Transverse colon (tissue), 4 donors: ENCODE measurements around the gene SIDT2. TPM values are rescaled to one million over a fixed set of nuclear protein-coding genes. Genes with fewer than 3 reads are reported as not detected.

Source experiments
- DNase-seq: peaks from one replicate; pipeline ENCODE4 v3.0.0-alpha.2; 2019
- H3K27ac ChIP-seq, 4 donors: fragments of 200-600 bp; sonication (generic); 2 replicates each; pipeline ENCODE4 v1.5.1; 2016 to 2018; ENCODE audit warnings: inconsistent platforms in 4 of 4
- H3K27me3 ChIP-seq: fragments of 200-600 bp; sonication (generic); 2 replicates; pipeline ENCODE4 v1.5.1; 2017; ENCODE audit warnings: inconsistent platforms
- H3K36me3 ChIP-seq, 4 donors: fragments of 200-600 bp; sonication (generic); 2 replicates each; pipeline ENCODE4 v1.5.1; 2017 to 2019; ENCODE audit warnings: inconsistent platforms in 4 of 4
- H3K4me1 ChIP-seq, 4 donors: fragments of 200-600 bp; sonication (generic); 2 replicates each; pipeline ENCODE4 v1.5.1; 2017 to 2020; ENCODE audit warnings: inconsistent platforms in 4 of 4
- H3K4me3 ChIP-seq, 4 donors: fragments of 200-600 bp; sonication (generic); 1 replicate in 1 of 4; 2 replicates in 3 of 4; pipeline versions ENCODE4 v1.5.1 to v1.6.1; 2017 to 2019; ENCODE audit warnings: inconsistent platforms in 4 of 4
- H3K9me3 ChIP-seq, 2 donors: fragments of 200-600 bp; sonication (generic); 2 replicates each; pipeline ENCODE4 v1.5.1; 2017 to 2019; ENCODE audit warnings: inconsistent platforms in 2 of 2
- EP300 ChIP-seq: sonication (generic); formaldehyde crosslinking; IDR thresholded peaks from one replicate; pipeline ENCODE4 v1.6.1; 2017; ENCODE audit warnings: antibody characterized with exemption, low read depth
- POLR2A ChIP-seq: fragments of 450-650 bp; IDR thresholded peaks from one replicate; pipeline ENCODE4 v1.6.1; 2016; ENCODE audit warnings: antibody characterized with exemption, mild to moderate bottlenecking, moderate library complexity
- POLR2AphosphoS5 ChIP-seq, 3 donors: sonication (generic); formaldehyde crosslinking; IDR thresholded peaks; one replicate each; pipeline ENCODE4 v1.6.1; 2016; ENCODE audit warnings: antibody characterized with exemption in 3 of 3
- WGBS, 2 donors: methylation state at CpG; one replicate each; pipeline ENCODE4 v1.1.5; 2018; ENCODE audit warnings: low coverage in 1 of 2; 5-methylcytosine and 5-hydroxymethylcytosine counted together
- in situ Hi-C, 4 donors: fragments of 200-750 bp; cut with MboI; loops; one replicate each; pipeline versions ENCODE4 v1.15.0 to v1.15.1; 2017; ENCODE audit warnings: low sequenced_read_pairs in 3 of 4, low pct_ligation_motif_present in 1 of 4, low pct_unique_long_range_greater_than_20kb in 1 of 4
- intact Hi-C: fragments of 100-400 bp; cut with DNase I; formaldehyde crosslinking; loops from one replicate; pipeline ENCODE4 v1.15.1; 2023; ENCODE audit warnings: low total_unique reads
- total RNA-seq, 4 donors: library from RNA; depleted of rRNA; stranded (reverse); fragments of >200 nt; gene quantifications; one replicate each; pipeline ENCODE4 v1.1.0, GENCODE V29; 2016
- TF ChIP-seq, protein P1 (sequence below), 5 experiments: fragments of 200-600 bp in 3 of 5; fragments of 450-650 bp in 2 of 5; sonication (generic) in 3 of 5; IDR thresholded peaks; 1 replicate in 2 of 5; 2 replicates in 3 of 5; pipeline ENCODE4 v1.5.1; 2016 to 2017; ENCODE audit warnings: antibody characterized with exemption in 5 of 5, inconsistent platforms in 3 of 5, mild to moderate bottlenecking in 2 of 5, moderate library complexity in 1 of 5

The SIDT2 gene
- total RNA-seq, 4 donors from 2014 or later, result 68.1 to 95.0 (median 78.2) TPM

DNA sequence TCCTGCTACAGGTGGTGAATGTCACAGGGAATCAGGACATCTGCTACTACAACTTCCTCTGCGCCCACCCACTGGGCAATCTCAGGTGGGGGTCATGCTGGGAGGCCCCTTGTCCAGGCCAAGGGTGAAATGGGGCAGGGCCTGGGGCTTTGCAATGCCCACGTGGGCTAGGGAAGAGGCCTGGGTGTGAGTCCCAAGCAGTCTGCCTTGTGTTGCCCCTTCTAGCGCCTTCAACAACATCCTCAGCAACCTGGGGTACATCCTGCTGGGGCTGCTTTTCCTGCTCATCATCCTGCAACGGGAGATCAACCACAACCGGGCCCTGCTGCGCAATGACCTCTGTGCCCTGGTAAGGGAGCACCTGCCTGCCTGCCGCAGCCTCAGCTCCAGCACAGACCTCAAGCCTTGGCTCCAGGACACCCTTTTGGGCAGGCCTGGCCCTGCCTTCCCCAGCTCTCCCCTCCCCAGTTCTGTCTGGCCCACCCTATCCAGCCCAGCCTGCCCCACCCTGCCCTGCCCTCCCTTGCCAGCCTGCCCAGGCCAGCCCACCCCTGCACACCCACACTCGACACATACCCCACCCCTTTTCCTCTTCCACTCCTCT is 11.5 kb downstream of the SIDT2 start:
- H3K27me3 ChIP-seq, result no peaks in the 10 kb centered on the region
- intact Hi-C loops (no loop called here), in situ Hi-C loops (no loop called here)
- no peak overlapping the region for H3K4me3 ChIP-seq
- WGBS, 2 donors, result 85% methylated on average over 8 of the region's 8 CpGs; no CpG with 5 or more reads in 1 of the 2 donors
- DNase-seq, result peak; percentile 5
- TF ChIP-seq POLR2AphosphoS5 (IDR thresholded peaks at IDR 0.05), result no peak
- TF ChIP-seq, protein P1, sequence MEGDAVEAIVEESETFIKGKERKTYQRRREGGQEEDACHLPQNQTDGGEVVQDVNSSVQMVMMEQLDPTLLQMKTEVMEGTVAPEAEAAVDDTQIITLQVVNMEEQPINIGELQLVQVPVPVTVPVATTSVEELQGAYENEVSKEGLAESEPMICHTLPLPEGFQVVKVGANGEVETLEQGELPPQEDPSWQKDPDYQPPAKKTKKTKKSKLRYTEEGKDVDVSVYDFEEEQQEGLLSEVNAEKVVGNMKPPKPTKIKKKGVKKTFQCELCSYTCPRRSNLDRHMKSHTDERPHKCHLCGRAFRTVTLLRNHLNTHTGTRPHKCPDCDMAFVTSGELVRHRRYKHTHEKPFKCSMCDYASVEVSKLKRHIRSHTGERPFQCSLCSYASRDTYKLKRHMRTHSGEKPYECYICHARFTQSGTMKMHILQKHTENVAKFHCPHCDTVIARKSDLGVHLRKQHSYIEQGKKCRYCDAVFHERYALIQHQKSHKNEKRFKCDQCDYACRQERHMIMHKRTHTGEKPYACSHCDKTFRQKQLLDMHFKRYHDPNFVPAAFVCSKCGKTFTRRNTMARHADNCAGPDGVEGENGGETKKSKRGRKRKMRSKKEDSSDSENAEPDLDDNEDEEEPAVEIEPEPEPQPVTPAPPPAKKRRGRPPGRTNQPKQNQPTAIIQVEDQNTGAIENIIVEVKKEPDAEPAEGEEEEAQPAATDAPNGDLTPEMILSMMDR (IDR thresholded peaks at IDR 0.05), result no peak
- TF ChIP-seq POLR2A, result no peak
- TF ChIP-seq EP300, result no peak
- H3K27ac ChIP-seq, result no peak overlapping the region
- H3K9me3 ChIP-seq, result no peaks in the 10 kb centered on the region
- peaks cover 0 to 28% (median 11%) of the 10 kb centered on the region in 4 donors for H3K36me3 ChIP-seq
- peaks cover 0 to 26% (median under 1%) of the 10 kb centered on the region in 4 donors for H3K4me1 ChIP-seq

- TF ChIP-seq POLR2A (no peak), EP300 (no peak), POLR2AphosphoS5 (IDR thresholded peaks at IDR 0.05) (no peak)
- TF ChIP-seq, protein P1 (IDR thresholded peaks at IDR 0.05), result no peak
- H3K27me3 ChIP-seq, result no peaks in the 10 kb centered on the region
- H3K27ac ChIP-seq, result no peak overlapping the region
- WGBS, 2 donors, result 94% methylated on average over 25 of the region's 26 CpGs; no CpG with 5 or more reads in 1 of the 2 donors
- H3K36me3 ChIP-seq, result peaks cover 0 to 28% (median 11%) of the 10 kb centered on the region in 4 donors
- DNase-seq, result no peak
- intact Hi-C loops (no loop called here), in situ Hi-C loops (no loop called here)
- H3K4me1 ChIP-seq, result peaks cover 0 to 20% (median 4%) of the 10 kb centered on the region in 4 donors
- H3K9me3 ChIP-seq, result no peaks in the 10 kb centered on the region
- no peak overlapping the region for H3K4me3 ChIP-seq
These were observed 13.3 kb downstream of the SIDT2 start for GRCh38 chr11:117191680-117192400.

GRCh38 chr11:117192401-117192875 is 13.9 kb downstream of the SIDT2 start:
- no peak for TF ChIP-seq EP300
- TF ChIP-seq POLR2A, result no peak
- TF ChIP-seq, protein P1 (IDR thresholded peaks at IDR 0.05), result no peak
- TF ChIP-seq POLR2AphosphoS5 (IDR thresholded peaks at IDR 0.05), result no peak
- WGBS, 2 donors, result 91% methylated on average over 17 of the region's 17 CpGs; no CpG with 5 or more reads in 1 of the 2 donors

GRCh38 chr11:117193130-117194020 is 14.8 kb downstream of the SIDT2 start:
- intact Hi-C loops, result no loop called here
- no peak for DNase-seq
- H3K27ac ChIP-seq, result no peak overlapping the region

More at GRCh38 chr11:117192401-117192875, 13.9 kb downstream of the SIDT2 start:
- in situ Hi-C loops, result no loop called here
- Histone ChIP-seq H3K4me1 (peaks cover 0 to 20% (median 9%) of the 10 kb centered on the region in 4 donors), H3K4me3 (no peak overlapping the region), H3K36me3 (peaks cover 0 to 28% (median 11%) of the 10 kb centered on the region in 4 donors), H3K27ac (no peak overlapping the region), H3K27me3 (no peaks in the 10 kb centered on the region), H3K9me3 (no peaks in the 10 kb centered on the region)
- no peak for DNase-seq
- intact Hi-C loops, result no loop called here

More at GRCh38 chr11:117193130-117194020, 14.8 kb downstream of the SIDT2 start:
- Histone ChIP-seq H3K9me3 (no peaks in the 10 kb centered on the region), H3K4me3 (no peak overlapping the region), H3K27me3 (no peaks in the 10 kb centered on the region), H3K4me1 (peaks cover 8 to 25% (median 19%) of the 10 kb centered on the region in 4 donors), H3K36me3 (peaks cover 0 to 27% (median 7%) of the 10 kb centered on the region in 4 donors)
- in situ Hi-C loops, result no loop called here
- WGBS, 2 donors, result 97% methylated on average over 15 of the region's 15 CpGs; no CpG with 5 or more reads in 1 of the 2 donors
- TF ChIP-seq POLR2A (no peak), EP300 (no peak), POLR2AphosphoS5 (IDR thresholded peaks at IDR 0.05) (no peak)
- TF ChIP-seq, protein P1 (IDR thresholded peaks at IDR 0.05), result no peak
